ENCODE results near the gene CD4. TPM values are rescaled to one million over a fixed set of nuclear protein-coding genes. Genes with fewer than 3 reads are reported as not detected.

Gene CD4
- total and polyA plus RNA-seq, 4 donors = 15.9 to 44.8 (median 32.0) TPM

GRCh38 chr12:6770094-6770493 is 19.2 kb upstream of the CD4 start:
- TF ChIP-seq FOXA2 (IDR thresholded peaks at IDR 0.05) (no peak), MAX (IDR thresholded peaks at IDR 0.05) (no peak), HNF4A (conservative IDR thresholded peaks at IDR 0.05) (no peak), CTCF (IDR thresholded peaks at IDR 0.05; ENCODE audit: low read depth, low read length, missing input control) (no peak), EGR1 (IDR thresholded peaks at IDR 0.05; ENCODE audit: low read depth in 2 of 2) (no peak), RAD21 (IDR thresholded peaks at IDR 0.05) (no peak), NR2F2 (IDR thresholded peaks at IDR 0.05) (no peak), TAF1 (conservative IDR thresholded peaks at IDR 0.05) (no peak), JUND (IDR thresholded peaks at IDR 0.05) (no peak)
- H3K27me3 ChIP-seq (ENCODE audit: control insufficient read depth in 4 of 4, insufficient read depth in 4 of 4, low read length in 3 of 4) = no peaks in the 10 kb centered on the region
- no peak for DNase-seq (ENCODE audit: low spot score)

GRCh38 chr12:6770600-6770999 is 18.7 kb upstream of the CD4 start:
- H3K9ac ChIP-seq (ENCODE audit: low read depth in 1 of 2, low read length in 2 of 2) = no peak overlapping the region
- peak overlapping the region; percentile 6 to 26 for H3K27ac ChIP-seq (ENCODE audit: low read depth in 1 of 2, low read length in 2 of 2)
- no peaks in the 10 kb centered on the region for H3K9me3 ChIP-seq (ENCODE audit: control insufficient read depth in 4 of 4, low read length in 3 of 4)
- H3K4me1 ChIP-seq (ENCODE audit: control insufficient read depth in 4 of 4, insufficient read depth in 4 of 4, low read length in 3 of 4) = peaks cover 15 to 68% (median 41%) of the 10 kb centered on the region in 4 donors
- peaks cover 0 to 6% (median 4%) of the 10 kb centered on the region in 4 donors for H3K36me3 ChIP-seq (ENCODE audit: control insufficient read depth in 4 of 4, insufficient read depth in 3 of 4, low read depth in 1 of 4, low read length in 3 of 4)
- 88% methylated on average over 10 of the region's 10 CpGs for WGBS
- H3K27me3 ChIP-seq (ENCODE audit: control insufficient read depth in 4 of 4, insufficient read depth in 4 of 4, low read length in 3 of 4) = no peaks in the 10 kb centered on the region
- DNase-seq (ENCODE audit: low spot score) = no peak
- TF ChIP-seq TAF1 (conservative IDR thresholded peaks at IDR 0.05) = no peak
- no peak for TF ChIP-seq RAD21 (IDR thresholded peaks at IDR 0.05)
- TF ChIP-seq MAX (IDR thresholded peaks at IDR 0.05) = no peak
- no peak for TF ChIP-seq REST (IDR thresholded peaks at IDR 0.05)
- no peak for TF ChIP-seq NR2F2 (IDR thresholded peaks at IDR 0.05)
- no peak for TF ChIP-seq FOXA2 (IDR thresholded peaks at IDR 0.05)
- no peak for TF ChIP-seq ATF3 (IDR thresholded peaks at IDR 0.05)
- no peak for TF ChIP-seq CTCF (IDR thresholded peaks at IDR 0.05; ENCODE audit: low read depth, low read length, missing input control)
- no peak for TF ChIP-seq ZBTB33 (IDR thresholded peaks at IDR 0.05)
- no peak for TF ChIP-seq JUND (IDR thresholded peaks at IDR 0.05)
- no peak for TF ChIP-seq YY1 (IDR thresholded peaks at IDR 0.05)
- no peak for TF ChIP-seq SP1 (IDR thresholded peaks at IDR 0.05)
- TF ChIP-seq EGR1 (IDR thresholded peaks at IDR 0.05; ENCODE audit: low read depth in 2 of 2) = no peak
- no peak for TF ChIP-seq FOXA1 (IDR thresholded peaks at IDR 0.05)
- TF ChIP-seq RXRA (IDR thresholded peaks at IDR 0.05) = no peak
- no peak for TF ChIP-seq GABPA (IDR thresholded peaks at IDR 0.05 in 1 of 2, conservative IDR thresholded peaks at IDR 0.05 in 1 of 2)
- TF ChIP-seq HNF4G (IDR thresholded peaks at IDR 0.05) = no peak
- TF ChIP-seq HNF4A (conservative IDR thresholded peaks at IDR 0.05) = no peak
- no peak overlapping the region for H3K4me3 ChIP-seq (ENCODE audit: low read depth in 1 of 3, low read length in 3 of 3)

More at GRCh38 chr12:6770094-6770493, 19.2 kb upstream of the CD4 start:
- no peak overlapping the region for H3K9ac ChIP-seq (ENCODE audit: low read depth in 1 of 2, low read length in 2 of 2)
- H3K4me3 ChIP-seq (ENCODE audit: low read depth in 1 of 3, low read length in 3 of 3) = no peak overlapping the region
- no peak overlapping the region for H3K27ac ChIP-seq (ENCODE audit: low read depth in 1 of 2, low read length in 2 of 2)
- H3K4me1 ChIP-seq (ENCODE audit: control insufficient read depth in 4 of 4, insufficient read depth in 4 of 4, low read length in 3 of 4) = peaks cover 12 to 68% (median 41%) of the 10 kb centered on the region in 4 donors
- no peaks in the 10 kb centered on the region for H3K9me3 ChIP-seq (ENCODE audit: control insufficient read depth in 4 of 4, low read length in 3 of 4)
- 79% methylated on average over 12 of the region's 12 CpGs for WGBS
- peaks cover 0 to 6% (median 4%) of the 10 kb centered on the region in 4 donors for H3K36me3 ChIP-seq (ENCODE audit: control insufficient read depth in 4 of 4, insufficient read depth in 3 of 4, low read depth in 1 of 4, low read length in 3 of 4)

Data from liver (tissue), 9 donors.